Brain microvascular endothelial cell (primary cell): ENCODE data around the gene CSNK2A1.

Experiments
- DNase-seq: peaks from one replicate; pipeline ENCODE4 v3.0.0-alpha.2; 2020
- H3K27ac ChIP-seq: fragments of 250-450 bp; sonication (Bioruptor Pico); 2 replicates; pipeline ENCODE4 v1.5.1; 2020; ENCODE audit warnings: mild to moderate bottlenecking, moderate library complexity
- H3K27me3 ChIP-seq: fragments of 250-450 bp; sonication (Bioruptor Pico); replicated peaks from 2 replicates; pipeline ENCODE4 v1.5.1; 2020; ENCODE audit warnings: mild to moderate bottlenecking
- H3K36me3 ChIP-seq: fragments of 250-450 bp; sonication (Bioruptor Pico); replicated peaks from 2 replicates; pipeline ENCODE4 v1.5.1; 2020; ENCODE audit warnings: mild to moderate bottlenecking
- H3K4me3 ChIP-seq: 2 replicates; pipeline ENCODE4 v1.5.1; 2011; ENCODE audit warnings: low read depth, mild to moderate bottlenecking, control low read depth, low read length, moderate library complexity
- in situ Hi-C: cut with HindIII; loops from 2 replicates; pipeline ENCODE4 v1.10.0; 2017; ENCODE audit warnings: low sequenced_read_pairs, low pct_ligation_motif_present
- TF ChIP-seq, protein P1 (sequence below): IDR thresholded peaks from 2 replicates; pipeline ENCODE4 v1.5.1; 2011; ENCODE audit warnings: low read depth, mild to moderate bottlenecking, moderate library complexity, low read length, control low read depth, inconsistent platforms; ENCODE audit errors: missing control alignments

Gene CSNK2A1

DNA sequence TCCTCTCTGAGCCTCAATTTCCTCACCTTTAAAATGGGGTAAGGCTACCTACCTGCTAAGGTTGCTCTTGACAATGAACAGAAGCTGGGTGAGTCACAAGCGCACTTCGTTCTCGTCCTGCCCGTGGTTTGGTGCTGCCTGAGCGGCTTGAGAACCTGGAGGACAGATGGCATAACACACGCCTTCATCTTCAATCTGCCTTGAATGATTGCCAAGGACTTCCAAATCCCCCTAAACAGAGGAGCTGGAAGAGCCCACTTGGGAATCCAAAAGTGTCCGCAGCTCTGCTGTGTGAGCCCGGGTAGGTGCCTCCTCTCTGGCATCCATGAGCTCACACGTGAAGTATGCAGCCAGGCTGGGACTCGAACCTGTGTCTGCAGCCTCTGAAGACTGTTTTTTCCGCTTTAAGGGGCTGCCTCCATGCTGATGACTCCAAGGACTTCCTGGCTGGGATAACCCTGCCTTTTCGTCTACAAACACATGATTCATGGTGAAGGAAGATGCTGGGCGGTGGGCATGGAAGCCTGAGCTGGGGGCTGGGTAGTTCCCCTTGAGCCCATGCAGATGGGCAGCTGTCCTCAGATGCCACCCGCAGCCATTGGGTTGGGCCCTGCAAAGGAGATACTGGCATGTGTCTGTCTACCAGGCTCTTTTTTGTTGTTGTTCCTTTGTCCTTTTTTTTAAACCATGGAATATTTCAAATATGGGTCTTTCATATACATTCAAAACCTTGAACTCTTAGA is 25.3 kb upstream of the CSNK2A1 start:
- no peaks in the 10 kb centered on the region for H3K27me3 ChIP-seq
- H3K4me3 ChIP-seq = no peak overlapping the region
- DNase-seq = no peak

DNA sequence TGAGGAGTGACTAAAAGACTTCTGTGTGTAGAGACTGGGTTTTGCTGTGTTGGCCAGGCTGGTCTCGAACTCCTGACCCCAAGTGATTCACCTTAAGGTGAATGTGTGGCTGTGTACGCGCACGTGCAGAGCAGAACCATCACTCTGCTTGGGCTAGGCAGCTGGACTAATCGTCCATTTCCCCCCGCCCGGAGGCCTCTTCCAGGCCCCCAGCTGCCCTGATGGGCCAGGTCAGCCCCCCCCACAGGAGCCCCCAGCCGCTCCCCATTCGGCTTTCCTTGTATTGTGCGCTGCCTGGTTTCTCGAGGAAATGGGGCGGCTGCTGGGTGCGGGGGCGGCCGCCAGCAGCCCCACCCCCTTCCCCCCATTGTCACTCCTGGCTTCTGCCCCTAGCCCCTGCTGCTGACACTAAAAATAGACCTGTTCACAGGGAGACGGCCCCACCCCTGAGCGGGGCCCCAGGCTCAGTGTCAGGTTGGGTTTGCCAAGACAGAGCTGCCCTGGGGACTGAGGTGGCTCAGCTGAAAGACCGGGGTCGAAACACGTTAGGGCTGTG is 24.6 kb upstream of the CSNK2A1 start:
- Histone ChIP-seq H3K4me3 (no peak overlapping the region), H3K27me3 (no peaks in the 10 kb centered on the region), H3K36me3 (no peaks in the 10 kb centered on the region), H3K27ac (no peak overlapping the region)
- no peak for DNase-seq
- in situ Hi-C loops = no loop called here
- TF ChIP-seq, protein P1, sequence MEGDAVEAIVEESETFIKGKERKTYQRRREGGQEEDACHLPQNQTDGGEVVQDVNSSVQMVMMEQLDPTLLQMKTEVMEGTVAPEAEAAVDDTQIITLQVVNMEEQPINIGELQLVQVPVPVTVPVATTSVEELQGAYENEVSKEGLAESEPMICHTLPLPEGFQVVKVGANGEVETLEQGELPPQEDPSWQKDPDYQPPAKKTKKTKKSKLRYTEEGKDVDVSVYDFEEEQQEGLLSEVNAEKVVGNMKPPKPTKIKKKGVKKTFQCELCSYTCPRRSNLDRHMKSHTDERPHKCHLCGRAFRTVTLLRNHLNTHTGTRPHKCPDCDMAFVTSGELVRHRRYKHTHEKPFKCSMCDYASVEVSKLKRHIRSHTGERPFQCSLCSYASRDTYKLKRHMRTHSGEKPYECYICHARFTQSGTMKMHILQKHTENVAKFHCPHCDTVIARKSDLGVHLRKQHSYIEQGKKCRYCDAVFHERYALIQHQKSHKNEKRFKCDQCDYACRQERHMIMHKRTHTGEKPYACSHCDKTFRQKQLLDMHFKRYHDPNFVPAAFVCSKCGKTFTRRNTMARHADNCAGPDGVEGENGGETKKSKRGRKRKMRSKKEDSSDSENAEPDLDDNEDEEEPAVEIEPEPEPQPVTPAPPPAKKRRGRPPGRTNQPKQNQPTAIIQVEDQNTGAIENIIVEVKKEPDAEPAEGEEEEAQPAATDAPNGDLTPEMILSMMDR = no peak

More for the DNA sequence above, 25.3 kb upstream of the CSNK2A1 start:
- no peaks in the 10 kb centered on the region for H3K36me3 ChIP-seq
- H3K27ac ChIP-seq = no peak overlapping the region
- in situ Hi-C loops = no loop called here
- TF ChIP-seq, protein P1 = no peak

DNA sequence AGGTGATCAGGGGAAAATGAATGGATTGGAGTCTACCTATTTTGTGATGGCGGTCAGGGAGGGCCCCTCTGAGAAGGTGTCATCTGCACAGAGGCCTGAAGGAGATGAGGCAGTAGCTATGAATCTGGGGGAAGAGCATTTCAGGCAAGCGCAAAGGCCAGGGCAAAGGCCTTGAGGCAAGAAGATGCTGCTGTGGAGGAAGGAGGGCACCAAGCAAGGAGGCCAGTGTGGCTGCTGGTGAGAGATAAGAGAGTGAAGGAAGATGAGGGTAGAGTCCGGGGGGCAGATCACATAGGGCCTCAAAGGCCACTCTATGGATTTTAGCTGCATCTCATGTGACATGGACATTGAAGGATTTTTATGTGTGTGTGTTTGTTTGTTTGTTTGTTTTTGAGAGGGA is 20.6 kb upstream of the CSNK2A1 start:
- Histone ChIP-seq H3K27ac (no peak overlapping the region), H3K4me3 (no peak overlapping the region), H3K27me3 (no peaks in the 10 kb centered on the region), H3K36me3 (no peaks in the 10 kb centered on the region)
- in situ Hi-C loops = no loop called here
- TF ChIP-seq, protein P1 = no peak
- DNase-seq = no peak

DNA sequence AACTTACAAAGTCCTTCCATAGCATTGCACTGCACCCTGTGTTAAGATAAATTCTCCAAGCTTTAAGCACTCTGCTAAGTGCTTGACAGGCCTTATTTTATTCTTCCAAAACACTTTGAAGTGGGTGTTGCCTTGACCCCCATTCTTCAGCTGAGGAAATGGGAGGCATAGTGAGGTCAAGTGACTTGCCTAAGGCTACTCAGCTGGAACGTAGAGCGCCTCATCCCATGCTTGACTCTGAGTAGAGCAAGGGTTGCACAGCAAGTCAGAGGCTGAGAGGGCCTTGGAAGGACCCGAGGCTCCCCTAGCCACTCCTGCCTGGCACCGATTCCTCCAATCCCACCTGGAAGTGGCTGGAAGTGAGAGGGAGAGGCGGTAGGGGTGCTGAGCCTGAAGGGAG is 19.6 kb upstream of the CSNK2A1 start:
- no peak overlapping the region for H3K27ac ChIP-seq
- DNase-seq = no peak
- no peak overlapping the region for H3K4me3 ChIP-seq
- TF ChIP-seq, protein P1 = no peak
- no peaks in the 10 kb centered on the region for H3K36me3 ChIP-seq
- no peaks in the 10 kb centered on the region for H3K27me3 ChIP-seq
- in situ Hi-C loops = no loop called here

DNA sequence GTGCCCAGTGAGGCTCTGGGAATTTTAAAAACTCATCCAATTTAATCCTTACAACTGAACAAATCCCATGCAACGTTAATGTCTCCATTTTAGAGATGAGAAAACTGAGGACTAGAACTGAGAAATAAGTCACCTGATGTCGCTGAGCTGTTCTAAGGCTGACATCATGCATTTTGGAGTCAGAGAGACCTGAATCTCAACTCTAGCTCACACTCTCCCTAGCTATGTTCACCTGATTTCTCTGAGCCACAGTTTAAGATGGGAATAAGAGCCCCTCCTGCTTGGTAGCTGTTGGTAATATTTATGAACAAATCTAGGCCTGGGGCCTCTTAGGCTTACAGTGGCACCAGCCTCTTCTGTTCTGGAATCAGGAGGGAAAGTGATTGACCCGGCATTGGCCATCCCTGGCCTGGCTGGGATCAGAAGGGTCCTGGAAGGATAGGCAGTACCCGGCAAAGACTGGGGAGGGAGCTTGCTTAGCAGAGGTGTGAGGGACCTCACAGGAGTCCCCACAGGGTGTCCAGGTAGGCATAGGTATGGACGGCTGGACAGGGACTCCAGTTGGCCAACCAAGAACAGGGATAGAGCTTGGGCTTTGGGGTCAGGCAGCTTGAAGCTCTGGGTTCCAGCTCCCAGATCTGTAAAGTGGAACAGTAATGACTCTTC is 18.8 kb upstream of the CSNK2A1 start:
- in situ Hi-C loops = no loop called here

More for the DNA sequence above, 18.8 kb upstream of the CSNK2A1 start:
- DNase-seq = no peak
- no peak overlapping the region for H3K4me3 ChIP-seq
- H3K27ac ChIP-seq = no peak overlapping the region
- no peaks in the 10 kb centered on the region for H3K36me3 ChIP-seq
- no peaks in the 10 kb centered on the region for H3K27me3 ChIP-seq
- TF ChIP-seq, protein P1 = no peak
